DND-41 (cell line): ENCODE results near the gene UHRF1.

Experiments used
- CTCF ChIP-seq: IDR thresholded peaks from 2 replicates; pipeline ENCODE4 v1.5.1; 2012; ENCODE audit warnings: borderline replicate concordance, low read length, moderate library complexity, mild to moderate bottlenecking; ENCODE audit not compliant: poor library complexity, severe bottlenecking; ENCODE audit errors: extremely low read depth
- EZH2 ChIP-seq: IDR thresholded peaks from 3 replicates; pipeline ENCODE4 v1.6.1; 2012; ENCODE audit warnings: borderline replicate concordance, low read depth, mild to moderate bottlenecking, moderate library complexity, low read length, inconsistent platforms; ENCODE audit not compliant: severe bottlenecking

GRCh38 chr19:4911314-4911713 is 2.0 kb downstream of the UHRF1 start:
- TF ChIP-seq CTCF (no peak), EZH2 (no peak)
